HCT116 (cell line): ENCODE measurements around the gene NPEPL1. TPM values are rescaled to one million over a fixed set of nuclear protein-coding genes. Genes with fewer than 3 reads are reported as not detected.

ENCODE experiments used
- ATAC-seq: fragments of 200-7000 bp; cut with Tn5 transposase; 2 replicates; pipeline ENCODE4 v1.9.1; 2020; ENCODE audit warnings: mild to moderate bottlenecking, moderate library complexity
- BruUV-seq: library from RNA; stranded (reverse); fragments of 400-500 nt; replicated peaks from 2 replicates; lab custom pipeline; 2021; lab: Mats Ljungman, UMichigan
- CTCF ChIA-PET: fragments of 300-600 bp; sonication (Branson Sonifier 250); formaldehyde crosslinking; loops from one replicate; lab custom pipeline; 2021; ENCODE audit warnings: antibody characterized with exemption; lab: Charles Lee
- POLR2A ChIA-PET: fragments of 300-600, 350-600 bp; sonication (Branson Sonifier 250); formaldehyde crosslinking; loops from one replicate; lab custom pipeline; 2021; ENCODE audit warnings: antibody characterized with exemption; lab: Charles Lee
- RAD21 ChIA-PET, 2 experiments: fragments of 300-600 bp; sonication (Branson Sonifier 250); formaldehyde crosslinking; loops; one replicate each; lab custom pipeline; 2023; ENCODE audit warnings: low total read pairs in 2 of 2; ENCODE audit not compliant: uncharacterized antibody in 2 of 2, unreplicated experiment in 2 of 2, low non-redundant PET in 1 of 2; lab: Charles Lee
- DNase-seq: peaks from one replicate; pipeline ENCODE4 v3.0.0-alpha.2; 2010; ENCODE audit warnings: low read depth, low spot score
- H2AFZ ChIP-seq: fragments of 200-600 bp; shearing (Covaris generic), sonication (generic); 2 replicates; pipeline ENCODE4 v1.6.1; 2017; ENCODE audit warnings: low read depth, mixed run types, mixed read lengths, antibody characterized with exemption, low read length; ENCODE audit not compliant: poor library complexity, severe bottlenecking
- H3K27ac ChIP-seq: 2 replicates; pipeline ENCODE4 v1.5.1; 2012; ENCODE audit warnings: low read depth, low read length
- H3K27me3 ChIP-seq: fragments of 200-600 bp; sonication (generic); 2 replicates; pipeline ENCODE4 v1.6.1; 2016; ENCODE audit warnings: mixed run types, low read length, mixed read lengths; ENCODE audit not compliant: insufficient read depth
- H3K36me3 ChIP-seq, 2 experiments: fragments of 200-500 bp in 1 of 2; fragments of 200-600 bp in 1 of 2; sonication (Bioruptor generic) in 1 of 2; sonication (generic) in 1 of 2; 2 replicates each; pipeline versions ENCODE4 v1.5.1 to v1.6.1; 2014 to 2016; ENCODE audit warnings: low read length in 2 of 2, inconsistent platforms in 1 of 2, mixed read lengths in 1 of 2, mixed run types in 1 of 2; ENCODE audit not compliant: insufficient read depth in 2 of 2, control insufficient read depth in 1 of 2
- H3K4me1 ChIP-seq, 2 experiments: fragments of 200-600 bp in 1 of 2; sonication (generic) in 1 of 2; 2 replicates each; pipeline versions ENCODE4 v1.5.1 to v1.6.1; 2012 to 2017; ENCODE audit warnings: low read length in 2 of 2, inconsistent platforms in 1 of 2, mild to moderate bottlenecking in 1 of 2, mixed read lengths in 1 of 2, mixed run types in 1 of 2, moderate library complexity in 1 of 2; ENCODE audit not compliant: insufficient read depth in 2 of 2, control insufficient read depth in 1 of 2
- H3K4me2 ChIP-seq: fragments of 200-600 bp; sonication (generic); 2 replicates; pipeline ENCODE4 v1.6.1; 2017; ENCODE audit warnings: mixed run types, low read length, mixed read lengths
- H3K4me3 ChIP-seq, 2 experiments: fragments of 200-600 bp in 1 of 2; sonication (generic) in 1 of 2; replicated peaks in 1 of 2; 2 replicates each; pipeline ENCODE4 v1.5.1; 2011 to 2016; ENCODE audit warnings: low read length in 2 of 2, control low read depth in 1 of 2, low read depth in 1 of 2, mild to moderate bottlenecking in 1 of 2, mixed read lengths in 1 of 2, mixed run types in 1 of 2
- H3K79me2 ChIP-seq: fragments of 200-600 bp; sonication (generic); 2 replicates; pipeline ENCODE4 v1.6.1; 2017; ENCODE audit warnings: mild to moderate bottlenecking, mixed run types, low read length, moderate library complexity, mixed read lengths; ENCODE audit not compliant: insufficient read depth
- H3K9ac ChIP-seq: fragments of 200-600 bp; sonication (generic); 2 replicates; pipeline ENCODE4 v1.6.1; 2016; ENCODE audit warnings: low read length, mixed read lengths
- H3K9me2 ChIP-seq: fragments of 200-600 bp; sonication (generic), shearing (Covaris generic); 2 replicates; pipeline ENCODE4 v1.6.1; 2017; ENCODE audit warnings: mixed run types, mild to moderate bottlenecking, moderate library complexity; ENCODE audit not compliant: insufficient read depth
- H3K9me3 ChIP-seq, 2 experiments: fragments of 200-500 bp in 1 of 2; fragments of 200-600 bp in 1 of 2; sonication (Bioruptor generic) in 1 of 2; sonication (generic) in 1 of 2; 2 replicates each; pipeline ENCODE4 v1.6.1; 2014 to 2017; ENCODE audit warnings: low read length in 2 of 2, mixed read lengths in 2 of 2, inconsistent platforms in 1 of 2, low read depth in 1 of 2, mild to moderate bottlenecking in 1 of 2, mixed run types in 1 of 2, moderate library complexity in 1 of 2; ENCODE audit not compliant: control insufficient read depth in 1 of 2, insufficient read depth in 1 of 2
- H4K20me1 ChIP-seq: fragments of 200-600 bp; sonication (generic), shearing (Covaris generic); 2 replicates; pipeline ENCODE4 v1.6.1; 2017; ENCODE audit warnings: mixed run types, mild to moderate bottlenecking, moderate library complexity; ENCODE audit not compliant: insufficient read depth
- CBX3 ChIP-seq: IDR thresholded peaks from 2 replicates; pipeline ENCODE4 v1.6.1; 2012; ENCODE audit warnings: low read depth
- EGR1 ChIP-seq: IDR thresholded peaks from 2 replicates; pipeline ENCODE4 v1.6.1; 2012; ENCODE audit warnings: low read depth
- ELF1 ChIP-seq: IDR thresholded peaks from 2 replicates; pipeline ENCODE4 v1.6.1; 2012; ENCODE audit warnings: low read depth, borderline replicate concordance
- EZH2 ChIP-seq: fragments of 200-600 bp; sonication (generic); IDR thresholded peaks from 2 replicates; pipeline ENCODE4 v1.6.1; 2017; ENCODE audit warnings: antibody characterized with exemption, mixed run types
- EZH2phosphoT487 ChIP-seq: fragments of 200-600 bp; IDR thresholded peaks from 2 replicates; pipeline ENCODE4 v1.6.1; 2018; ENCODE audit warnings: antibody characterized with exemption, borderline replicate concordance
- JUND ChIP-seq: IDR thresholded peaks from 2 replicates; pipeline ENCODE4 v1.6.1; 2012
- RAD21 ChIP-seq: IDR thresholded peaks from 2 replicates; pipeline ENCODE4 v1.6.1; 2012; ENCODE audit warnings: low read depth, mild to moderate bottlenecking
- SIN3A ChIP-seq: IDR thresholded peaks from 2 replicates; pipeline ENCODE4 v1.6.1; 2012; ENCODE audit warnings: low read depth
- TCF7L2 ChIP-seq: IDR thresholded peaks from 2 replicates; pipeline ENCODE4 v1.7.0; 2011; ENCODE audit warnings: borderline replicate concordance, inconsistent platforms; ENCODE audit not compliant: insufficient read depth, insufficient read length; ENCODE audit errors: extremely low read depth
- YY1 ChIP-seq: IDR thresholded peaks from 2 replicates; pipeline ENCODE4 v1.6.1; 2011; ENCODE audit warnings: low read length, low read depth, moderate library complexity, mild to moderate bottlenecking; ENCODE audit not compliant: insufficient replicate concordance; ENCODE audit errors: extremely low read depth
- ZFX ChIP-seq: fragments of 450-650 bp; IDR thresholded peaks from 2 replicates; pipeline ENCODE4 v1.6.1; 2017
- intact Hi-C: fragments of 100-400 bp; cut with micrococcal nuclease; formaldehyde crosslinking; loops from 2 replicates; pipeline ENCODE4 v1.10.0; 2022
- total RNA-seq: library from RNA; stranded (reverse); gene quantifications from one replicate; pipeline ENCODE4 v1.2.1, GENCODE V29; 2021; ENCODE audit not compliant: unreplicated experiment
- TF ChIP-seq, protein P1 (sequence below): IDR thresholded peaks from 2 replicates; pipeline ENCODE4 v1.6.1; 2011; ENCODE audit warnings: mild to moderate bottlenecking, low read length, moderate library complexity; ENCODE audit not compliant: insufficient replicate concordance; ENCODE audit errors: extremely low read depth
- TF ChIP-seq, protein P2 (sequence below): IDR thresholded peaks from 2 replicates; pipeline ENCODE4 v1.6.1; 2012
- TF ChIP-seq, protein P3 (sequence below): IDR thresholded peaks from 2 replicates; pipeline ENCODE4 v1.6.1; 2012
- TF ChIP-seq, protein P4 (sequence below): IDR thresholded peaks from 2 replicates; pipeline ENCODE4 v1.6.1; 2012; ENCODE audit warnings: low read depth
- TF ChIP-seq, protein P5 (sequence below), 3 experiments: fragments of 200-600 bp in 1 of 3; sonication (generic) in 1 of 3; IDR thresholded peaks in 2 of 3; conservative IDR thresholded peaks in 1 of 3; 2 replicates each; pipeline ENCODE4 v1.5.1; 2012 to 2017; ENCODE audit warnings: low read depth in 2 of 3, low read length in 2 of 3, antibody characterized with exemption in 1 of 3, borderline replicate concordance in 1 of 3, control low read depth in 1 of 3, mild to moderate bottlenecking in 1 of 3, mixed read lengths in 1 of 3, mixed run types in 1 of 3, moderate library complexity in 1 of 3; ENCODE audit not compliant: insufficient read depth in 1 of 3

Gene NPEPL1
- total RNA-seq, 1 experiment from 2014 or later = 16.6 TPM

DNA sequence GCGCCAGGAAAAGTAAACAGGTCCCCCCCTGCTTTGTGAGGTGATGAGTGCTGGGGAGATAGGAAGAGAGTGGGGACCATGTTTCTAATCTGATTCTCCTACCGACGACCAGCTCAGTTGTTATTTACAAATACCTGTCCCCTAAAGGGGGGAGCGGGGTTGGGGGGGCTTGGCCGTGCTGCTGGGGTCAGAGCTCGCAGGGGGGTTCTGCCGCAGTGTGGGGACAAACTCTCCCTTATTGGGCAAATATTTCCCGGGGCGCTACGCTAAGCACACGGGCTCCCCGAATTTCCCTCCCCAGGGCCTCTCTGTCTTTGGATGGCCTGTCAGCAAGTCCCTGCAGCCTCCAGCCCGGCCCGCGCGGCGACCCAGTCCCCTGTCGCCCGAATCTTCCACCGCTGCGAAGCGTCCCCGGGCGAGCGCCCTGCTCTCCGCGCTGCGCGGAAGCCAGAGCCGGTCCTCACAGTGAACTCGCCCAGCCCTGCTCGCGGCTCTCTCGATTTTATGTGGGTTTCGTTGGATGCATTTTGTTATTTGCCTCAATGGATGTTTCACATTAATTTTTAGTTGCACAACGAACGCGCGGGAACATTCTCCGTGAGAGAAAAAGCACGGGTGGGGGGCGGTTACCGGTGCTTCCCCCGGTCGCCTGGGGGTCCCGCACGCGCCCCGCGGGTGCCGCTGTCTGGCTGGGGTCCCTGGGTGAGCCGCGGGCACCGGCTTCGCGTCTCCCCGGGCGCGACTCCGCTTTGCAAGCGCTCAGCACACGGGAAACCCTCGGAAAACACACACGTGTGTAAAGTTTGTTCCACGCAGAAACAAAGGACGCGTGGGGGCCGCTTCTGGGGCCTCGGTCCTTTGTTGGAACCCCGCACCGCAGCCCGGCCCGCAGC lies 43.1 kb upstream of the NPEPL1 start:
- H3K4me1 ChIP-seq = peaks cover 3 to 21% of the 10 kb centered on the region in 2 experiments; a peak in 3 of 4 replicates
- BruUV-seq = no TSS peak
- no peak overlapping the region for H3K9ac ChIP-seq
- H3K9me2 ChIP-seq = no peaks in the 10 kb centered on the region
- H3K27ac ChIP-seq = peak overlapping the region; percentile 77; the same call in 1 of the 2 replicates
- intact Hi-C loops = loop anchor here (5.0 to 10.0 kb wide), 3 partner anchors 167 to 405 kb away; no protein-coding TSS in a partner anchor
- no peaks in the 10 kb centered on the region for H3K9me3 ChIP-seq
- no peak for TF ChIP-seq SIN3A
- TF ChIP-seq, protein P1, sequence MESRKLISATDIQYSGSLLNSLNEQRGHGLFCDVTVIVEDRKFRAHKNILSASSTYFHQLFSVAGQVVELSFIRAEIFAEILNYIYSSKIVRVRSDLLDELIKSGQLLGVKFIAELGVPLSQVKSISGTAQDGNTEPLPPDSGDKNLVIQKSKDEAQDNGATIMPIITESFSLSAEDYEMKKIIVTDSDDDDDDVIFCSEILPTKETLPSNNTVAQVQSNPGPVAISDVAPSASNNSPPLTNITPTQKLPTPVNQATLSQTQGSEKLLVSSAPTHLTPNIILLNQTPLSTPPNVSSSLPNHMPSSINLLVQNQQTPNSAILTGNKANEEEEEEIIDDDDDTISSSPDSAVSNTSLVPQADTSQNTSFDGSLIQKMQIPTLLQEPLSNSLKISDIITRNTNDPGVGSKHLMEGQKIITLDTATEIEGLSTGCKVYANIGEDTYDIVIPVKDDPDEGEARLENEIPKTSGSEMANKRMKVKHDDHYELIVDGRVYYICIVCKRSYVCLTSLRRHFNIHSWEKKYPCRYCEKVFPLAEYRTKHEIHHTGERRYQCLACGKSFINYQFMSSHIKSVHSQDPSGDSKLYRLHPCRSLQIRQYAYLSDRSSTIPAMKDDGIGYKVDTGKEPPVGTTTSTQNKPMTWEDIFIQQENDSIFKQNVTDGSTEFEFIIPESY = no peak
- TF ChIP-seq EGR1 = no peak
- no peak for TF ChIP-seq YY1
- TF ChIP-seq TCF7L2 = no peak
- TF ChIP-seq, protein P2, sequence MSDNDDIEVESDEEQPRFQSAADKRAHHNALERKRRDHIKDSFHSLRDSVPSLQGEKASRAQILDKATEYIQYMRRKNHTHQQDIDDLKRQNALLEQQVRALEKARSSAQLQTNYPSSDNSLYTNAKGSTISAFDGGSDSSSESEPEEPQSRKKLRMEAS = no peak
- no peak for TF ChIP-seq JUND
- TF ChIP-seq, protein P3, sequence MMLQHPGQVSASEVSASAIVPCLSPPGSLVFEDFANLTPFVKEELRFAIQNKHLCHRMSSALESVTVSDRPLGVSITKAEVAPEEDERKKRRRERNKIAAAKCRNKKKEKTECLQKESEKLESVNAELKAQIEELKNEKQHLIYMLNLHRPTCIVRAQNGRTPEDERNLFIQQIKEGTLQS = no peak
- TF ChIP-seq, protein P4, sequence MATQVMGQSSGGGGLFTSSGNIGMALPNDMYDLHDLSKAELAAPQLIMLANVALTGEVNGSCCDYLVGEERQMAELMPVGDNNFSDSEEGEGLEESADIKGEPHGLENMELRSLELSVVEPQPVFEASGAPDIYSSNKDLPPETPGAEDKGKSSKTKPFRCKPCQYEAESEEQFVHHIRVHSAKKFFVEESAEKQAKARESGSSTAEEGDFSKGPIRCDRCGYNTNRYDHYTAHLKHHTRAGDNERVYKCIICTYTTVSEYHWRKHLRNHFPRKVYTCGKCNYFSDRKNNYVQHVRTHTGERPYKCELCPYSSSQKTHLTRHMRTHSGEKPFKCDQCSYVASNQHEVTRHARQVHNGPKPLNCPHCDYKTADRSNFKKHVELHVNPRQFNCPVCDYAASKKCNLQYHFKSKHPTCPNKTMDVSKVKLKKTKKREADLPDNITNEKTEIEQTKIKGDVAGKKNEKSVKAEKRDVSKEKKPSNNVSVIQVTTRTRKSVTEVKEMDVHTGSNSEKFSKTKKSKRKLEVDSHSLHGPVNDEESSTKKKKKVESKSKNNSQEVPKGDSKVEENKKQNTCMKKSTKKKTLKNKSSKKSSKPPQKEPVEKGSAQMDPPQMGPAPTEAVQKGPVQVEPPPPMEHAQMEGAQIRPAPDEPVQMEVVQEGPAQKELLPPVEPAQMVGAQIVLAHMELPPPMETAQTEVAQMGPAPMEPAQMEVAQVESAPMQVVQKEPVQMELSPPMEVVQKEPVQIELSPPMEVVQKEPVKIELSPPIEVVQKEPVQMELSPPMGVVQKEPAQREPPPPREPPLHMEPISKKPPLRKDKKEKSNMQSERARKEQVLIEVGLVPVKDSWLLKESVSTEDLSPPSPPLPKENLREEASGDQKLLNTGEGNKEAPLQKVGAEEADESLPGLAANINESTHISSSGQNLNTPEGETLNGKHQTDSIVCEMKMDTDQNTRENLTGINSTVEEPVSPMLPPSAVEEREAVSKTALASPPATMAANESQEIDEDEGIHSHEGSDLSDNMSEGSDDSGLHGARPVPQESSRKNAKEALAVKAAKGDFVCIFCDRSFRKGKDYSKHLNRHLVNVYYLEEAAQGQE = no peak
- no peak for TF ChIP-seq ELF1
- TF ChIP-seq CBX3 = no peak
- no peak for TF ChIP-seq EZH2phosphoT487
- TF ChIP-seq, protein P5, sequence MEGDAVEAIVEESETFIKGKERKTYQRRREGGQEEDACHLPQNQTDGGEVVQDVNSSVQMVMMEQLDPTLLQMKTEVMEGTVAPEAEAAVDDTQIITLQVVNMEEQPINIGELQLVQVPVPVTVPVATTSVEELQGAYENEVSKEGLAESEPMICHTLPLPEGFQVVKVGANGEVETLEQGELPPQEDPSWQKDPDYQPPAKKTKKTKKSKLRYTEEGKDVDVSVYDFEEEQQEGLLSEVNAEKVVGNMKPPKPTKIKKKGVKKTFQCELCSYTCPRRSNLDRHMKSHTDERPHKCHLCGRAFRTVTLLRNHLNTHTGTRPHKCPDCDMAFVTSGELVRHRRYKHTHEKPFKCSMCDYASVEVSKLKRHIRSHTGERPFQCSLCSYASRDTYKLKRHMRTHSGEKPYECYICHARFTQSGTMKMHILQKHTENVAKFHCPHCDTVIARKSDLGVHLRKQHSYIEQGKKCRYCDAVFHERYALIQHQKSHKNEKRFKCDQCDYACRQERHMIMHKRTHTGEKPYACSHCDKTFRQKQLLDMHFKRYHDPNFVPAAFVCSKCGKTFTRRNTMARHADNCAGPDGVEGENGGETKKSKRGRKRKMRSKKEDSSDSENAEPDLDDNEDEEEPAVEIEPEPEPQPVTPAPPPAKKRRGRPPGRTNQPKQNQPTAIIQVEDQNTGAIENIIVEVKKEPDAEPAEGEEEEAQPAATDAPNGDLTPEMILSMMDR (IDR thresholded peaks at IDR 0.05 in 2 of 3, conservative IDR thresholded peaks at IDR 0.05 in 1 of 3; ENCODE audit: borderline replicate concordance in 1 of 3, insufficient read depth in 1 of 3, low read depth in 2 of 3, low read length in 2 of 3) = no peak
- TF ChIP-seq EZH2 = no peak
- TF ChIP-seq ZFX = no peak
- no peak for TF ChIP-seq RAD21
- H3K36me3 ChIP-seq = no peaks in the 10 kb centered on the region; a peak in 1 of 4 replicates
- no peaks in the 10 kb centered on the region for H3K27me3 ChIP-seq
- no peak overlapping the region for H3K4me3 ChIP-seq
- H3K4me2 ChIP-seq = no peak overlapping the region
- no peaks in the 10 kb centered on the region for H4K20me1 ChIP-seq
- H3K79me2 ChIP-seq = peaks cover 35% of the 10 kb centered on the region
- ChIA-PET POLR2A (no interaction called here), CTCF (no interaction called here), RAD21 (no interaction called here)
- DNase-seq (no peak), ATAC-seq (no peak)
- no peak overlapping the region for H2AFZ ChIP-seq
